SW480 (cell line): ENCODE data around the gene KCNT1.

Experiments
- DNase-seq: peaks from one replicate; pipeline ENCODE4 v3.0.0-alpha.2; 2016; ENCODE audit warnings: low spot score

The KCNT1 gene

GRCh38 chr9:135745686-135746324 lies 43.8 kb downstream of the KCNT1 start:
- DNase-seq: no peak

- DNase-seq: no peak
These were observed 44.6 kb downstream of the KCNT1 start for GRCh38 chr9:135746565-135746964.

- no peak for DNase-seq
These were observed 45.3 kb downstream of the KCNT1 start for GRCh38 chr9:135747311-135747710.

GRCh38 chr9:135748676-135749075 lies 46.7 kb downstream of the KCNT1 start:
- no peak for DNase-seq

- no peak for DNase-seq
These were observed 47.4 kb downstream of the KCNT1 start for GRCh38 chr9:135749171-135750045.

- DNase-seq: no peak
These were observed 48.8 kb downstream of the KCNT1 start for GRCh38 chr9:135750786-135751185.

GRCh38 chr9:135751501-135751900 lies 49.5 kb downstream of the KCNT1 start:
- DNase-seq: no peak

- no peak for DNase-seq
These were observed 50.6 kb downstream of the KCNT1 start for GRCh38 chr9:135752281-135753204.

- DNase-seq: no peak
These were observed 51.6 kb downstream of the KCNT1 start for GRCh38 chr9:135753391-135754105.

GRCh38 chr9:135756576-135756975 lies 54.6 kb downstream of the KCNT1 start:
- no peak for DNase-seq

GRCh38 chr9:135757356-135757755 lies 55.4 kb downstream of the KCNT1 start:
- no peak for DNase-seq

GRCh38 chr9:135758056-135758455 lies 56.1 kb downstream of the KCNT1 start:
- DNase-seq: no peak

- no peak for DNase-seq
These were observed 56.9 kb downstream of the KCNT1 start for GRCh38 chr9:135758870-135759269.

GRCh38 chr9:135759676-135760300 lies 57.8 kb downstream of the KCNT1 start:
- DNase-seq: no peak

GRCh38 chr9:135760465-135760864 lies 58.5 kb downstream of the KCNT1 start:
- DNase-seq: no peak

- no peak for DNase-seq
These were observed 59.3 kb downstream of the KCNT1 start for GRCh38 chr9:135761150-135761844.

- no peak for DNase-seq
These were observed 59.8 kb downstream of the KCNT1 start for GRCh38 chr9:135761845-135762168.

GRCh38 chr9:135762921-135763320 lies 60.9 kb downstream of the KCNT1 start:
- DNase-seq: no peak

- DNase-seq: no peak
These were observed 61.9 kb downstream of the KCNT1 start for GRCh38 chr9:135763716-135764446.

GRCh38 chr9:135764731-135765130 lies 62.7 kb downstream of the KCNT1 start:
- DNase-seq: no peak
